Testis (tissue), 2 donors: Measurements from ENCODE around the gene KRTAP20-4.

Experiments
- CTCF ChIP-seq, 3 experiments: fragments of 450-650 bp in 2 of 3; fragments of 200-600 bp in 1 of 3; sonication (generic) in 1 of 3; IDR thresholded peaks; one replicate each; pipeline ENCODE4 v1.5.1; 2016 to 2019; ENCODE audit warnings: antibody characterized with exemption in 3 of 3, mild to moderate bottlenecking in 2 of 3, moderate library complexity in 1 of 3
- POLR2A ChIP-seq: fragments of 450-650 bp; IDR thresholded peaks from one replicate; pipeline ENCODE4 v1.6.1; 2017; ENCODE audit warnings: antibody characterized with exemption, mild to moderate bottlenecking, moderate library complexity

- TF ChIP-seq CTCF (IDR thresholded peaks at IDR 0.05) (no peak), POLR2A (no peak)
Measured at GRCh38 chr21:30629200-30629599, 8.8 kb downstream of the KRTAP20-4 start.
